Activated CD8-positive, alpha-beta T cell treated with anti-CD3 and anti-CD28 coated beads for 36 hours (primary cell): Measurements from ENCODE around the gene MLH3. TPM values are rescaled to one million over a fixed set of nuclear protein-coding genes. Genes with fewer than 3 reads are reported as not detected.
A peak's percentile ranks its signal among the peaks of the same experiment; 100 is the strongest.

Source experiments
- ATAC-seq: fragments of 200-7000 bp; cut with Tn5 transposase; one replicate; pipeline ENCODE4 v1.10.0; 2021; ENCODE audit warnings: mild to moderate bottlenecking, moderate library complexity
- CTCF ChIA-PET: fragments of 350-600 bp; sonication (Branson Sonifier 250); formaldehyde crosslinking; loops from one replicate; lab custom pipeline; 2021; ENCODE audit warnings: antibody characterized with exemption; lab: Charles Lee
- POLR2A ChIA-PET: fragments of 350-600 bp; sonication (Branson Sonifier 250); formaldehyde crosslinking; loops from one replicate; lab custom pipeline; 2021; ENCODE audit warnings: antibody characterized with exemption; lab: Charles Lee
- DNase-seq: peaks from one replicate; pipeline ENCODE4 v3.0.0-alpha.2; 2020
- H3K27ac Mint-ChIP-seq: one replicate; pipeline ENCODE4 v1.8.0; 2021; ENCODE audit warnings: mild to moderate bottlenecking, mixed read lengths
- H3K27me3 Mint-ChIP-seq: one replicate; pipeline ENCODE4 v1.8.0; 2021; ENCODE audit warnings: mixed read lengths
- H3K36me3 Mint-ChIP-seq: one replicate; pipeline ENCODE4 v1.8.0; 2021; ENCODE audit warnings: low read depth, mixed read lengths
- H3K4me1 Mint-ChIP-seq: one replicate; pipeline ENCODE4 v1.8.0; 2021; ENCODE audit warnings: low read depth, mixed read lengths
- H3K4me3 Mint-ChIP-seq: one replicate; pipeline ENCODE4 v1.8.0; 2021; ENCODE audit warnings: mild to moderate bottlenecking, moderate library complexity, mixed read lengths
- H3K9me3 Mint-ChIP-seq: one replicate; pipeline ENCODE4 v1.8.0; 2021; ENCODE audit warnings: mixed read lengths
- CTCF ChIP-seq: fragments of 200-600 bp; IDR thresholded peaks from one replicate; pipeline ENCODE4 v1.8.0; 2022; ENCODE audit warnings: antibody characterized with exemption, mild to moderate bottlenecking
- intact Hi-C: fragments of 100-400 bp; cut with micrococcal nuclease; formaldehyde crosslinking; loops from one replicate; pipeline ENCODE4 v1.10.0; 2022
- total RNA-seq, 2 experiments: library from RNA; stranded (reverse); gene quantifications; one replicate each; pipeline ENCODE4 v1.2.3, GENCODE V29; 2021

MLH3 gene
- total RNA-seq, 2 experiments from 2014 or later: 26.8 to 29.0 TPM

- peaks cover 38% of the 10 kb centered on the region for H3K4me1 Mint-ChIP-seq
- no peak overlapping the region for H3K4me3 Mint-ChIP-seq
- H3K27me3 Mint-ChIP-seq: no peaks in the 10 kb centered on the region
- ChIA-PET POLR2A (no interaction called here), CTCF (interaction anchor here (0.6 kb wide), 1 partner anchor 1417 kb away, joined by 3 read pairs; no protein-coding TSS in a partner anchor)
- H3K9me3 Mint-ChIP-seq: no peaks in the 10 kb centered on the region
- H3K36me3 Mint-ChIP-seq: peaks cover 54% of the 10 kb centered on the region
- peak overlapping the region; percentile 40 for H3K27ac Mint-ChIP-seq
- no peak for TF ChIP-seq CTCF
- intact Hi-C loops: no loop called here
- ATAC-seq (no peak), DNase-seq (no peak)
These were observed 2.4 kb upstream of the MLH3 start for GRCh38 chr14:75053396-75054291.

- H3K27me3 Mint-ChIP-seq: no peaks in the 10 kb centered on the region
- no peaks in the 10 kb centered on the region for H3K9me3 Mint-ChIP-seq
- TF ChIP-seq CTCF: no peak
- intact Hi-C loops: no loop called here
- POLR2A ChIA-PET: interaction anchor here (1.6 kb wide), 1 partner anchor 13 kb away, joined by 8 read pairs; the partner anchor contains the start of gene ACYP1
- peaks cover 67% of the 10 kb centered on the region for H3K36me3 Mint-ChIP-seq
- H3K4me3 Mint-ChIP-seq: peak overlapping the region; percentile 84
- DNase-seq (no peak), ATAC-seq (no peak)
- CTCF ChIA-PET: interaction anchor here (0.7 to 5.5 kb wide), 4 partner anchors 11 to 276 kb away, joined by 3 to 28 read pairs (median 8); partner anchors contain the start of gene ACYP1
- peaks cover 52% of the 10 kb centered on the region for H3K4me1 Mint-ChIP-seq
- H3K27ac Mint-ChIP-seq: peak overlapping the region; percentile 91
These were observed 261 bp upstream of the MLH3 start for GRCh38 chr14:75051556-75051899.

GRCh38 chr14:75049731-75050201 lies 1.5 kb downstream of the MLH3 start:
- H3K36me3 Mint-ChIP-seq: peaks cover 63% of the 10 kb centered on the region

GRCh38 chr14:75049136-75049535 lies 2.1 kb downstream of the MLH3 start:
- H3K4me3 Mint-ChIP-seq: no peak overlapping the region
- peaks cover 66% of the 10 kb centered on the region for H3K4me1 Mint-ChIP-seq
- intact Hi-C loops: no loop called here
- H3K27ac Mint-ChIP-seq: no peak overlapping the region
- ChIA-PET POLR2A (interaction anchor here (0.7 to 1.6 kb wide), 5 partner anchors 13 to 1285 kb away, joined by 3 to 5 read pairs (median 3); partner anchors contain the start of gene ACYP1), CTCF (interaction anchor here (1.0 to 5.5 kb wide), 7 partner anchors 14 to 257 kb away, joined by 3 to 28 read pairs (median 5); partner anchors contain the start of gene ACYP1)
- peaks cover 62% of the 10 kb centered on the region for H3K36me3 Mint-ChIP-seq
- DNase-seq (no peak), ATAC-seq (no peak)
- no peaks in the 10 kb centered on the region for H3K27me3 Mint-ChIP-seq
- TF ChIP-seq CTCF: no peak
- H3K9me3 Mint-ChIP-seq: no peaks in the 10 kb centered on the region

More at GRCh38 chr14:75049731-75050201, 1.5 kb downstream of the MLH3 start:
- peak overlapping the region; percentile 84 for H3K4me3 Mint-ChIP-seq
- DNase-seq (no peak), ATAC-seq (no peak)
- intact Hi-C loops: no loop called here
- no peaks in the 10 kb centered on the region for H3K27me3 Mint-ChIP-seq
- ChIA-PET POLR2A (interaction anchor here (0.7 to 1.6 kb wide), 5 partner anchors 13 to 1286 kb away, joined by 3 to 5 read pairs (median 4); partner anchors contain the start of genes ACYP1 and ZC2HC1C), CTCF (interaction anchor here (1.3 to 5.5 kb wide), 4 partner anchors 13 to 145 kb away, joined by 4 to 28 read pairs (median 8); partner anchors contain the start of gene ACYP1)
- H3K27ac Mint-ChIP-seq: no peak overlapping the region
- H3K9me3 Mint-ChIP-seq: no peaks in the 10 kb centered on the region
- no peak for TF ChIP-seq CTCF
- H3K4me1 Mint-ChIP-seq: peaks cover 62% of the 10 kb centered on the region
